ENCODE measurements around the gene SPATA6L.
"Not testable (repeated sequence)": the region's sequence is repeated elsewhere in the genome, so short reads cannot be mapped to it uniquely, and the experiment has no call there.

GRCh38 chr9:4660665-4661064, 5.6 kb downstream of the SPATA6L start:
- TF ChIP-seq CTCF (conservative IDR thresholded peaks at IDR 0.05); ZFX (IDR thresholded peaks at IDR 0.05): not testable (repeated sequence)

Data from C4-2B (cell line).